ENCODE measurements around the gene ARL15. TPM values are rescaled to one million over a fixed set of nuclear protein-coding genes. Genes with fewer than 3 reads are reported as not detected.

Gene ARL15
- total RNA-seq, 1 donor from 2014 or later: 102 TPM

DNA sequence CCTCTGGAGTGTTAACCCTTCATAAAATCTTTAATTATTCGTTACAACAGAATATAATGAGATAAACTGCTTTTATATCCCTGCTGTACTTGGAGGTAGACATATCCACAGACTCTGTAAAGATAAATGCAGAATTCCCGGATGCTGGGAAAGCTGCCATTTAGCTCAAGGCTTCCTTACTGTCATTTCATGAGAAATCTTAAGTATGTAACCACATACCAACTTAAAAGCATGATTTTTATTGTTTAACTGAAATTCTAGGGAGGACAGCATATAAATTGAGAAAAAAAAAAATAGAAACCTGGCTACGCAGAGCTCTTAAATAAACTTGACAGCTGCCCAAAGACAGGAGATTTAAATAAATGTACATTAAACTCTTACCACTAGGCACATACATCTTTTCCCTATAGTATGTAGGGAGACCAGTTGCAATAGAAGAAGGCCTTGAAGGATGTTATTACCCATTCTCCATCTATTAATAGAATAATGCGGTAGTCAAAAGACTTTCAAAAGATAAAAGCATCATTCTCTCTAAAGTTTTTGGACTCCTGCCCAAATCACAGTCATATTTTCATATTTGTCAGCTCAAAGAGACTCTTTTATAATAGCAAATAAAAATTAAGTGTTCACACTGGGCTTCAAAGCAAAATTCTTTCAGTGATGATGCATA, 376.1 kb downstream of the ARL15 start:
- Mint-ChIP-seq H3K4me3 (ENCODE audit: unreplicated experiment) (no peak overlapping the region), H3K4me1 (ENCODE audit: unreplicated experiment) (peaks cover 11% of the 10 kb centered on the region), H3K27ac (ENCODE audit: unreplicated experiment) (no peak overlapping the region), H3K27me3 (ENCODE audit: unreplicated experiment) (peaks cover 2% of the 10 kb centered on the region), H3K9me3 (ENCODE audit: unreplicated experiment) (no peaks in the 10 kb centered on the region), H3K36me3 (ENCODE audit: low read depth, unreplicated experiment) (no peaks in the 10 kb centered on the region)
- TF ChIP-seq, protein P1, sequence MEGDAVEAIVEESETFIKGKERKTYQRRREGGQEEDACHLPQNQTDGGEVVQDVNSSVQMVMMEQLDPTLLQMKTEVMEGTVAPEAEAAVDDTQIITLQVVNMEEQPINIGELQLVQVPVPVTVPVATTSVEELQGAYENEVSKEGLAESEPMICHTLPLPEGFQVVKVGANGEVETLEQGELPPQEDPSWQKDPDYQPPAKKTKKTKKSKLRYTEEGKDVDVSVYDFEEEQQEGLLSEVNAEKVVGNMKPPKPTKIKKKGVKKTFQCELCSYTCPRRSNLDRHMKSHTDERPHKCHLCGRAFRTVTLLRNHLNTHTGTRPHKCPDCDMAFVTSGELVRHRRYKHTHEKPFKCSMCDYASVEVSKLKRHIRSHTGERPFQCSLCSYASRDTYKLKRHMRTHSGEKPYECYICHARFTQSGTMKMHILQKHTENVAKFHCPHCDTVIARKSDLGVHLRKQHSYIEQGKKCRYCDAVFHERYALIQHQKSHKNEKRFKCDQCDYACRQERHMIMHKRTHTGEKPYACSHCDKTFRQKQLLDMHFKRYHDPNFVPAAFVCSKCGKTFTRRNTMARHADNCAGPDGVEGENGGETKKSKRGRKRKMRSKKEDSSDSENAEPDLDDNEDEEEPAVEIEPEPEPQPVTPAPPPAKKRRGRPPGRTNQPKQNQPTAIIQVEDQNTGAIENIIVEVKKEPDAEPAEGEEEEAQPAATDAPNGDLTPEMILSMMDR (IDR thresholded peaks at IDR 0.05; ENCODE audit: unreplicated experiment): no peak
- DNase-seq (ENCODE audit: low spot score): no peak

GRCh38 chr5:53932351-53932750, 378.0 kb downstream of the ARL15 start:
- no peak overlapping the region for H3K27ac Mint-ChIP-seq (ENCODE audit: unreplicated experiment)
- no peak for DNase-seq (ENCODE audit: low spot score)
- no peak overlapping the region for H3K4me3 Mint-ChIP-seq (ENCODE audit: unreplicated experiment)
- TF ChIP-seq, protein P1 (IDR thresholded peaks at IDR 0.05; ENCODE audit: unreplicated experiment): no peak
- peaks cover 2% of the 10 kb centered on the region for H3K27me3 Mint-ChIP-seq (ENCODE audit: unreplicated experiment)
- peaks cover 11% of the 10 kb centered on the region for H3K4me1 Mint-ChIP-seq (ENCODE audit: unreplicated experiment)
- no peaks in the 10 kb centered on the region for H3K36me3 Mint-ChIP-seq (ENCODE audit: low read depth, unreplicated experiment)
- no peaks in the 10 kb centered on the region for H3K9me3 Mint-ChIP-seq (ENCODE audit: unreplicated experiment)

DNA sequence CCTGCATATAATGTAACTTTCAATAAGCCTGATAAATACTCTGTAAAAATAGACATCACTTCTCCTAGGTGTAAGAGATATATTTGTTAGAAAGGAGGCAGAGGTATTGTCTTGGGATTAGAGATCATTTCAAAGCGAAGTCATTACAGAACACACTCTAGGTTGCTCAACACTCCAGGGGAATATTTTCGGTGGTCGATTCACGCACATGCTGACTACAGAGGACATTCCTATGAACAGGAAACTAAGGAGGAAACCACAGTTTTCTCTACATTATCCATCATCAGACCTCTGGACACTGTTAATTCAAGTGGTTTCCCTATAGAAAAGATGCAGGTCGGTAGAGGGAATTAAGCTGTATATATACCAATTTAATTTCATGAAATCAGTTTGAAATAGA, 379.9 kb downstream of the ARL15 start:
- H3K27me3 Mint-ChIP-seq (ENCODE audit: unreplicated experiment): peaks cover 2% of the 10 kb centered on the region
- no peak overlapping the region for H3K4me3 Mint-ChIP-seq (ENCODE audit: unreplicated experiment)
- TF ChIP-seq, protein P1 (IDR thresholded peaks at IDR 0.05; ENCODE audit: unreplicated experiment): no peak
- H3K4me1 Mint-ChIP-seq (ENCODE audit: unreplicated experiment): peaks cover 11% of the 10 kb centered on the region
- no peak for DNase-seq (ENCODE audit: low spot score)
- H3K27ac Mint-ChIP-seq (ENCODE audit: unreplicated experiment): no peak overlapping the region
- H3K36me3 Mint-ChIP-seq (ENCODE audit: low read depth, unreplicated experiment): no peaks in the 10 kb centered on the region
- H3K9me3 Mint-ChIP-seq (ENCODE audit: unreplicated experiment): no peaks in the 10 kb centered on the region

DNA sequence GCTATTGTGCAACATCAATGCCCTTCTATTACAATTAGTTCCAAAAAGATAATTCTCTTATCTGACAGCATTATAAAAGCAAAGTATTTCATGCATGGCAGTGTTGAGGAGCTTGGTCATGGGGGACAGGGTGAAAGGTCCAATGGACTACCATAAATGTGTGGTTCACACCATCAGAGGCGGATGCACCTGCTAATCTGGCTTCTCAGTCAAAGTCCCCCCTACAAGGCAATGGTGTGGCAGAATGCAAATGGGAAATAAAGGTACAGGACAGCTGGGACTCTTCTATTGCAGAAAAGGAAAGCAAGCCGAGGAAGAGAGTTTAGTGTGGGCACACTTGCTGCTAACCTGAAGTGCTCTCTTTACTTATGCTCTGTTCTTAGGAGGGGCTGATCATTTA, 380.8 kb downstream of the ARL15 start:
- Mint-ChIP-seq H3K9me3 (ENCODE audit: unreplicated experiment) (no peaks in the 10 kb centered on the region), H3K4me1 (ENCODE audit: unreplicated experiment) (peaks cover 11% of the 10 kb centered on the region), H3K27me3 (ENCODE audit: unreplicated experiment) (peaks cover 2% of the 10 kb centered on the region), H3K4me3 (ENCODE audit: unreplicated experiment) (no peak overlapping the region), H3K36me3 (ENCODE audit: low read depth, unreplicated experiment) (no peaks in the 10 kb centered on the region), H3K27ac (ENCODE audit: unreplicated experiment) (no peak overlapping the region)
- TF ChIP-seq, protein P1 (IDR thresholded peaks at IDR 0.05; ENCODE audit: unreplicated experiment): no peak
- DNase-seq (ENCODE audit: low spot score): no peak

- H3K27me3 Mint-ChIP-seq (ENCODE audit: unreplicated experiment): peaks cover 2% of the 10 kb centered on the region
- no peaks in the 10 kb centered on the region for H3K9me3 Mint-ChIP-seq (ENCODE audit: unreplicated experiment)
- H3K36me3 Mint-ChIP-seq (ENCODE audit: low read depth, unreplicated experiment): no peaks in the 10 kb centered on the region
- TF ChIP-seq, protein P1 (IDR thresholded peaks at IDR 0.05; ENCODE audit: unreplicated experiment): no peak
- peaks cover 11% of the 10 kb centered on the region for H3K4me1 Mint-ChIP-seq (ENCODE audit: unreplicated experiment)
- no peak overlapping the region for H3K4me3 Mint-ChIP-seq (ENCODE audit: unreplicated experiment)
- DNase-seq (ENCODE audit: low spot score): no peak
- H3K27ac Mint-ChIP-seq (ENCODE audit: unreplicated experiment): no peak overlapping the region
Observed at GRCh38 chr5:53929152-53929551, 381.2 kb downstream of the ARL15 start.

All from endothelial cell (in vitro differentiated cells).